Measurements from ENCODE around the gene TSC22D3.
"Not testable (repeated sequence)": the region's sequence is repeated elsewhere in the genome, so short reads cannot be mapped to it uniquely, and the experiment has no call there.

The TSC22D3 gene

DNA sequence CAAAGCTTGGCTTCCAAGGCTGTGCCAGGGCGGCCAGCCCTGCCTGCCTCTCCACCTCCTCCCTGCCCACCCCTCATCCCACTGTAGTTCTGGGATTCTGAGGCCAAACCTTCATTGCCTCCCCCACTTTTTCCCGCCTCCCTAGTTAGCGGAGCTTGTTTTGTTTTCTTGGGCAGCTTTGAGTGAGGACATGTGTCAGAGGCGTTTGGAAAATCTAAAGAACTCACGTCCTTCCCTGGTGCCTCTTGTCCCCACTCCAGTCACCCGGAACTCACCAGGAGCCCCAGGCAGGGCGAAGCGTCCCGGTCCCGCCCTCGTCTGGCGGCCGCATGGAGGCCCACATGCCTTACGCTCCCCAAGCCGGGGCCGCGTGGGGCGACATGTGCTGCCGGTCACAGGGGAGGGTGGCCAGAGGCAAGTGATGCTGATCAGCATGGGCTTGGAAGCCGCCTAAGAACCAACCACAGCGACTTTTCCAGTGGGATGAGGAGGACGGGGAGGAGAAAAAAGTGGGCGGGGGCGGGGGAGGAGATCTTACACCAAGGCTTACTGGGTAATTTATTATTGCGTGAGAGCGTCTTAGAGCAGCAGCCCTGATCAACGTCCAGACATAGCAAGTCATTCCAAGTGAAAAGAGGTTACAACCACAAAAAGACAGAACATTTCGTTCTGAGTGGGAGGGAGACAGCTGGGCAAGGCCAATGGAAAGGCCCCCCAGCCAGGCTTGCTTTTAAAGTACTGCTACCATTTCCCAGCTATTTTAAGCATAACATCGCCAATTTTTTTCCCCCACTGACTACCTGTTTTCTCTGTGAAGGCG, 98.8 kb downstream of the TSC22D3 start:
- DNase-seq, result no peak

DNA sequence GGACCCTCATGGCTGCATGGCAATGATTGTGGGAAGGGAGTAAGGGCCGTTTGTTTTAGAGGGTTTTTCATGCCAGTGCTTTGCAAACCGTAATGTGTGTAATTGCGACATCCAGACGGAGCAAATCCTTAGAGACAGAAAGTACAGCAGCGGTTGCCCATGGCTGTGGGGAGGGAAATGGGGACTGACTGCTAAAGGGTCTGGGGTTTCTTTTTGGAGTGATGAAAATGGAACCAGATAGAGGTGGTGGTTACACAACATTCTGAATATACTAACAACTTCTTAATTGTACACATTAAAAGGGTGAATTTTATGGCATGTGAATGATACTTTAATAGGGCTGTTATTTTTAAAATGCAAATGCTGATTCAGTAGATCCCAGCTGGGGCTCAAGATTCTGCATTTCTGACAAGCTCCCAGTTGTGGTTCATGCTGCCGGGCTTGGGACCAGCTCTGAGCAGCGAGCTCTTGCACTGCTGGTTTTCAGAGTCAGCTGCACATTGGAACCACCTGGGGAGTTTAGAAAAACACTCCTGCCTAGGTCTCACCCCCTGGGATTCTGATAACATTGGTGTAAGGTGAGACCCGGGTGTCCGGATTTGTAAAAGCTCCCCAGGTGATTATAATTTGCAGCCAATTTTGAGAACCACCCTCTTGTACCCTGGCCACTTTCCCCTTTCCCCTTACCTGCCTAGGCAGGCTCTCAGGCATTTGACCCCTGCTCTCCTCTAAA, 99.6 kb downstream of the TSC22D3 start:
- peak; percentile 38 to 58 for DNase-seq

DNA sequence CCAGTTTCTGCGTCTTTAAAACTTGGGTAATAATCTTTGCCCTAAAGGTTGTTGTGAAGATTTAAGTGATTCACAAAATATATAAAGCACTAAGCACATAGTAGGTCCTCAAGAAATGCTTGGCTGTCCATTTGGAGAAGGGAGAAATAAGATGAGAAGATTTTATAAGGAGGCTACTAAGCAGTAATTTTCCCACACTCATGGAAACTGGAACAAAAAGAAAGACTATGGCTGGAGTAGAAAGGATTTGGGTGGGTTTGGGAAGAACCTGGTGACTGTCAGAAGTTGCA, 100.3 kb downstream of the TSC22D3 start:
- no peak for DNase-seq

- DNase-seq, result peak; percentile 27 to 31
These were observed 100.9 kb downstream of the TSC22D3 start for GRCh38 chrX:107674480-107675364.

DNA sequence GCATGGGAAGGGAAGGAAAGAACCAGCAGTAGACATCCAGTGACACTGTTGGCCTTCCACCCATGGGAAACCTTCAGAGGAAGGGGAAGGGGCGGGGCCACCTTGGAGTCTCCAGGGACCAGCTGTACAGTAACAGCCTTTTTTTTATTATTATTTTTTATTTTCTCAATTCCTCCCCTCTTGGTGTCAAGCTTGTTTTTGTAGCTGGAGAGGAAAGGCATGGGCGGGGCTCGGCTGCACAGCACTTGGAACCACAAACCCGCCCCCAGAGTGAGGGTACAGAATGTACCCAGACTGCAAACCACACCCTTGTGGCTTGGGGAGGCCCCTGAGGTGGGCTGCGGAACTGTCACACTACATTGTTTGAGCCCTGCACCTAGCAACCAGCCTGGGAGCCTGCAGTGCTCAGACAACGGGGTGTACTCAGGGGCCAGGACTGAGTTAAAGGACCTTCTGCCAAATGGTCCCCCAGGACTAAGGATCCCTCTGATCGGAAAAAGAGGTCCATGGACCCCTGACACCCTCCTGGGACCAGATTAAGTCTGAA, 101.6 kb downstream of the TSC22D3 start:
- peak; percentile 40 to 42 for DNase-seq

DNA sequence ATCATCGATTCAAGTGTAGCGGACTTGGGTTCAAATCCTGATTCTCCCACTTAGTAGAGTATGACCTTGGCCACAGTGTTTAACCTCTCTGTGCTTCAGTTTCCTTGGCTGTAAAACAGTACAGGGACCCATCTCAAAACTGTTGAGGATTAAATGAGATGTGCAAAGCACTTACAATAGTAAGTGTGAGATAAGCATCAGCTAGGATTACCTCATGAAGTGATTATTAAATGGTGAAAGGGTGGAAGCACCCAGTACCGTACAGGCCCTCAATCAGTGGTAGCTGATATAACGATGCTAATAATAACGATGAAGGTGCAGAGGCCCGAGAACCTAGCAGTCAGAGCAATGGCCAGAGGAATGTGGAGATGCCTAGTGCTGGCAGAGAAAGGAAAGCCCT, 102.2 kb downstream of the TSC22D3 start:
- DNase-seq, result no peak

DNA sequence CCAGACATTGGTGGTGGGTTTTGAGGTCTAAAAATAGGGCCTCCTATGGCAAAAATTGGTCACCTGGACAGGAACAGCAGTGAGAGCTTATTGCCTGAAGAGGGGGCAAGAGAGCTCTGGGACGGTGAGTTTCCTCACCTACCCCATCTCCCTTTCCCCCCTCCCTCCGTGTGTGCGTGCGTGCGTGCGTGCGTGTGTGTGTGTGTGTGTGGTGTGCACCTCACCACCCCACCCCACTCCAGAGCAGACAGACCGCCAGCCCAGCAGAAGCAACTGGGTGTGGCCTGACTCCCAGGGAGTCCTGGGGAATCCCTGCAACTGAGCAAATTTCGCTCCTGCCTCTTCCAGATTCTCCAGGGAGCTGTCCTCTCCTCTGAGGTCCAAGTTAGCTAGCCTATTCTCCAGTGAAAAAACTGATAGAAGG, 102.6 kb downstream of the TSC22D3 start:
- DNase-seq, result peak; percentile 53

DNA sequence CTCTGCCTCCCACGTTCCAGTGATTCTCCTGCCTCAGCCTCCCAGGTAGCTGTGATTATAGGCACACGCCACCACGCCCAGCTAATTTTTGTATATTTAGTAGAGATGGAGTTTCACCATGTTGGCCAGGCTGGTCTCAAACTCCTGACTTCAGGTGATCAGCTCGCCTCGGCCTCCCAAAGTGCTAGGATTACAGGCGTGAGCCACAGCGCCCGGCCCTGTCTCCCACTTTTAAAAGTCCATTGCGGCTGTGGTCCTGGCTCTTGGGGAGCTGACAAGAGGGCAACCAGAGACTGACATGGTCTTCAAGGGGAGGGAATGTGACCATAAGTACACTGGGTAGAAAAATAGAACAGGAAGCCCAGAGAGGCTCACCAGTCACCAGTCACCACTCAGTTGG, 104.3 kb downstream of the TSC22D3 start:
- DNase-seq, result not testable (repeated sequence)

- DNase-seq, result no peak
These were observed 105.5 kb downstream of the TSC22D3 start for GRCh38 chrX:107669885-107670628.

GRCh38 chrX:107669261-107669660, 106.3 kb downstream of the TSC22D3 start:
- DNase-seq, result no peak

- DNase-seq, result not testable (repeated sequence)
These were observed 106.9 kb downstream of the TSC22D3 start for GRCh38 chrX:107668710-107669109.

DNA sequence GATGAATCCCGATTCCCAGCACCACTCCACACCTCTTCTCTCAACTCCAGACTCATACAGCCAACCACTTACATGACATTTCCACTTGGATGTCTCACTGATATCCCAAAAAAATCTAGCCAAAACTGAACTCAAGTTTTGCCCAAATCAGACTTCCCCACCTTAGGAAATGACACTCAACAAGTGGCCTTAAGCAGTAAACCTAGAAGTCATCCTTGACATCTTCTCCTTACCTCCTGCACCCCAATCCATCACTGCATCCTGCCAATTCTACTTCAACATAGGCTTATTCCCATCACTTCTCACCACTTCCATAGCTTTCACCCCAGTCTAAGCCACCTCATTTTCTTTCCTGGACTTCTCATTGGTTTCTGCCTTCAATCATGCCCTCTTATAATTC, 108.2 kb downstream of the TSC22D3 start:
- no peak for DNase-seq

DNA sequence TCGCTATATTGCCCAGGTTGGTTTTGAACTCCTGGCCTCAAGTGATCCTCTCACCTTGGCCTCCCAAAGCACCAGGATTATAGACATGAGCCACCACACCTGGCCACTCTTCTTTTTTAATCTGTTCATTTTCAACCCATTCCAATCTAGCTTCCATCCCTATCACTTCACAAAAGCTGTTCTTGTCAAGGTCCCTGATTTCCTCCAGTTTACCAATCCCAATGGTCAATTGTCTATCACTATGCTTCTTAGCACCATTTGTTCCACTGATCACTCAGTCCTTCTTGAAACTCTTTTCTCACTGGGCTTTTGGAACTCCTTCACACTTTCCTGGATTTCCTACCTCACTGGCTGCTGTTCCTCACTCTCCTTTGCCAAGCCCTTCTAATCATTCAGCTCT, 108.7 kb downstream of the TSC22D3 start:
- DNase-seq, result no peak
